Progenitor cell of endocrine pancreas (in vitro differentiated cells): ENCODE data around the gene TXNDC11. TPM values are rescaled to one million over a fixed set of nuclear protein-coding genes. Genes with fewer than 3 reads are reported as not detected.
A peak's percentile ranks its signal among the peaks of the same experiment; 100 is the strongest.

Source experiments
- DNase-seq: peaks from one replicate; pipeline ENCODE4 v3.0.0; 2021; ENCODE audit warnings: low spot score; ENCODE audit not compliant: unreplicated experiment
- H3K27ac Mint-ChIP-seq: 2 replicates; pipeline ENCODE4 v1.8.0; 2021; ENCODE audit warnings: mild to moderate bottlenecking, moderate library complexity, mixed read lengths
- H3K27me3 Mint-ChIP-seq: 2 replicates; pipeline ENCODE4 v1.8.0; 2021; ENCODE audit warnings: mixed read lengths
- H3K36me3 Mint-ChIP-seq: 2 replicates; pipeline ENCODE4 v1.8.0; 2022; ENCODE audit warnings: mixed read lengths; ENCODE audit not compliant: insufficient read depth
- H3K4me1 Mint-ChIP-seq: 2 replicates; pipeline ENCODE4 v1.8.0; 2021; ENCODE audit warnings: low read depth, mixed read lengths
- H3K4me3 Mint-ChIP-seq: 2 replicates; pipeline ENCODE4 v1.8.0; 2021; ENCODE audit warnings: low read depth, mild to moderate bottlenecking, moderate library complexity, mixed read lengths
- H3K9me3 Mint-ChIP-seq: 2 replicates; pipeline ENCODE4 v1.8.0; 2021; ENCODE audit warnings: low read depth, mixed read lengths
- total RNA-seq: library from RNA; stranded (reverse); gene quantifications from 2 replicates; pipeline ENCODE4 v1.2.1, GENCODE V29; 2021
- TF ChIP-seq, protein P1 (sequence below): fragments of 200-600 bp; sonication (generic); IDR thresholded peaks from one replicate; pipeline ENCODE4 v1.5.0; 2021; ENCODE audit warnings: antibody characterized with exemption, mild to moderate bottlenecking; ENCODE audit not compliant: unreplicated experiment

The TXNDC11 gene
- total RNA-seq, 1 donor from 2014 or later, result 30.8 TPM

DNA sequence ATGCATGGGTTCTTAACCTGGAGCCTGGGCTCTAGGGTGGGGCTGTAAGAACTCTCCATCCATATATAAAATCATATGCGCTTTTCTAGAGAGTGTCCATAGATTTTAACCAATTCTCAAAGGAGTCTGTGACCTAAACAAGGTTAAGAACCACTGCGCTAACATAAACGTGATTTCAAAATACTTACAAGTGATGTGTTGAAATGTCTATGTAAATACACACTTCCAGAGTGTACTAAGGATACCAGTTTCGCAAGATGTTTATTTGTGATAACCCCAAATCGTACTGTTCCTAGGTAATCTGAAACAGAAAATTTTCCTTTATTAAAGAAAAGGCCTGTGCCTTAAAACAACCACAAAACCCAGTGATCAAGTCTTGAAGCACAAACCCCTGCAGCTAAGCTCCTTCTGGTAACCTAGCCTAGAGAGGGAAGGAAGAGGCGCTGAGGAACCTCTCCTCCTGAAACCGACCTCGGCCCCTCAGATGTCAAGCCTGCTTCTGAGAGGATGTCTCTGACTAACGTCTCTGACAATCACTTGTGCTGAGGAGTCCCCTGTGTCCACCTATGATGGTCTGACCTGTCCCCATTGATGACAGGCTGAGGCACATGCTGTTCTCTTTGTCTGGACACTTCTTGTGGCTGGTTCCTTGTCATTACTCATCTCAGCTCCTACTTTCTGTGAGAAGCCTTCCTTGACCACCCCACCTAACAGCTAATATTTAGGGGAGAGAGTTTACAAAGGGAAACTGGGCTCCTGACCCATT, 42.2 kb downstream of the TXNDC11 start:
- TF ChIP-seq, protein P1, sequence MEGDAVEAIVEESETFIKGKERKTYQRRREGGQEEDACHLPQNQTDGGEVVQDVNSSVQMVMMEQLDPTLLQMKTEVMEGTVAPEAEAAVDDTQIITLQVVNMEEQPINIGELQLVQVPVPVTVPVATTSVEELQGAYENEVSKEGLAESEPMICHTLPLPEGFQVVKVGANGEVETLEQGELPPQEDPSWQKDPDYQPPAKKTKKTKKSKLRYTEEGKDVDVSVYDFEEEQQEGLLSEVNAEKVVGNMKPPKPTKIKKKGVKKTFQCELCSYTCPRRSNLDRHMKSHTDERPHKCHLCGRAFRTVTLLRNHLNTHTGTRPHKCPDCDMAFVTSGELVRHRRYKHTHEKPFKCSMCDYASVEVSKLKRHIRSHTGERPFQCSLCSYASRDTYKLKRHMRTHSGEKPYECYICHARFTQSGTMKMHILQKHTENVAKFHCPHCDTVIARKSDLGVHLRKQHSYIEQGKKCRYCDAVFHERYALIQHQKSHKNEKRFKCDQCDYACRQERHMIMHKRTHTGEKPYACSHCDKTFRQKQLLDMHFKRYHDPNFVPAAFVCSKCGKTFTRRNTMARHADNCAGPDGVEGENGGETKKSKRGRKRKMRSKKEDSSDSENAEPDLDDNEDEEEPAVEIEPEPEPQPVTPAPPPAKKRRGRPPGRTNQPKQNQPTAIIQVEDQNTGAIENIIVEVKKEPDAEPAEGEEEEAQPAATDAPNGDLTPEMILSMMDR, result no peak
- Mint-ChIP-seq H3K9me3 (no peaks in the 10 kb centered on the region), H3K36me3 (peaks cover 20% of the 10 kb centered on the region), H3K27ac (no peak overlapping the region), H3K27me3 (no peaks in the 10 kb centered on the region), H3K4me3 (no peak overlapping the region), H3K4me1 (no peaks in the 10 kb centered on the region)
- DNase-seq, result no peak

DNA sequence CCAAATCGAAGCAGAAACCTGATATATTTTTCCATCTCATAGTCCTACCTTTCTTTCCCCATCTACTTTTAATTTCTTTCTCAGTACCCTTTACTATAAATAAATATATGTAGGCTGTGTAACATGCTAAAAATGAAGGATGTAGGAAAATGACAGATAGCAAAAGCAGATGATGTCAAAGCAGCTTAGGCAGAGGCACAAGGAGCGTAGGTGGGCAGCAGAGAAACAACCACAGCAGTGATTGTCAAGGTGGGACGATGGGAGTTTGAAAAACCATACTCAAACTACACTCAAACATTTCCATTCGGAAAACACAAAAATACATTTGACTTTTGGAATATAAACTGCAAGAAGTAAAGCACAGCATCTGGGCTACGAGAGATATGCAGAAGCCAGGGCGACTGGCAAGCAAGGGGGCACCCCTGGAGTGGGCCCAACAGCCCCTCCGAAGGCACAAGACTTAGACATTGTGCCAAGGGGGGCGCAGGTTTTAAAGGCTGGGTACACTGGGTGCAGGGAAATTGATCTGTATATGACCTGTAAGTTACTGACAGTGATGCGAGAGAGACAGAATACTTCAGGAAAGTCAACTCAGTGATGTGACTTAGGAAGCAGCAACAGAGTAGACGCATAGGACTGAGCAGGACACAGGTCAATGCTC, 43.3 kb downstream of the TXNDC11 start:
- Mint-ChIP-seq H3K27ac (peak overlapping the region; percentile 0), H3K4me1 (no peaks in the 10 kb centered on the region), H3K27me3 (no peaks in the 10 kb centered on the region), H3K9me3 (no peaks in the 10 kb centered on the region), H3K4me3 (no peak overlapping the region), H3K36me3 (peaks cover 20% of the 10 kb centered on the region)
- DNase-seq, result no peak
- TF ChIP-seq, protein P1, result no peak

DNA sequence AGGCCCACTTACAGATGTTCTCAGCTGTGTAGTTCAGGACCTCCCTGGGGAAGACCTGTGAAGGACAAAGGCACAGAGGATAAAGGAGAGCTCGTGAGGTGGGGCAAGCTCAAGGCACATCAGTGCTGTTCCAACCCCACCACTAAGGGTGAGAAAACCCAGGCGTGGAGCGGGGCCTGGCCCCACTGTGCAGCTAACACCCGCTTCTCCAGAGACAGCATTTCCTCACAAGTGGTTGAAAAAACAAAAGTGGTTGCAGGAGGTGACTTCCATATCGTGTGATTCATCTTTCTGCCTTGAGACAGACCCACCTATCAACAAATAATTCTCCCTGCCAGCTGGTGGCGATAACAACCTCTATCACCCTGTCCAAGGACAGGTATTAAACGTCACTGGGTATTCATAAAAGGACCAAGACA, 44.4 kb downstream of the TXNDC11 start:
- TF ChIP-seq, protein P1, result no peak
- H3K27ac Mint-ChIP-seq, result no peak overlapping the region
- DNase-seq, result no peak
- no peaks in the 10 kb centered on the region for H3K27me3 Mint-ChIP-seq
- no peak overlapping the region for H3K4me3 Mint-ChIP-seq
- H3K9me3 Mint-ChIP-seq, result no peaks in the 10 kb centered on the region
- H3K36me3 Mint-ChIP-seq, result peaks cover 20% of the 10 kb centered on the region
- H3K4me1 Mint-ChIP-seq, result no peaks in the 10 kb centered on the region

DNA sequence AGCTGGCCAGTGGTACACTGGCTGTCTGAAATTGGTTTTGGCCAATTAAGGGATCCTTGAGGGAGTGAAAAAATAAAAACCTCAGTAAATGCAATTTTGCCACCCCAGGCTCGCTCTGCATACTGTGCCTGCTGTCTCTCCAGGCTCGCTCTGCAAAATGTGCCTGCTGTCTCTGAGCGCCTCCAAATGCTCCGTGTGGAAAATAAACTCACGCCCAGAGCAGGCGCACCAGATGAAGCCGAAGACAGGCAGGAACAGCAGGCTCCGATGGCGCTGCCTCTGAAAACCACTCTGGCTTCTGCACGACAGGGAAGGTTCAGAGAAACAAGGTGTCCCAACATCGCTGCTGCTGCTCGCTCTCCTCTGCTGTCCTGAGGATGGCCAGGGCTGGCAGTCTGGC, 45.3 kb downstream of the TXNDC11 start:
- no peak for DNase-seq
- Mint-ChIP-seq H3K27ac (no peak overlapping the region), H3K36me3 (peaks cover 20% of the 10 kb centered on the region), H3K27me3 (no peaks in the 10 kb centered on the region), H3K4me1 (no peaks in the 10 kb centered on the region), H3K9me3 (no peaks in the 10 kb centered on the region), H3K4me3 (no peak overlapping the region)
- TF ChIP-seq, protein P1, result no peak

DNA sequence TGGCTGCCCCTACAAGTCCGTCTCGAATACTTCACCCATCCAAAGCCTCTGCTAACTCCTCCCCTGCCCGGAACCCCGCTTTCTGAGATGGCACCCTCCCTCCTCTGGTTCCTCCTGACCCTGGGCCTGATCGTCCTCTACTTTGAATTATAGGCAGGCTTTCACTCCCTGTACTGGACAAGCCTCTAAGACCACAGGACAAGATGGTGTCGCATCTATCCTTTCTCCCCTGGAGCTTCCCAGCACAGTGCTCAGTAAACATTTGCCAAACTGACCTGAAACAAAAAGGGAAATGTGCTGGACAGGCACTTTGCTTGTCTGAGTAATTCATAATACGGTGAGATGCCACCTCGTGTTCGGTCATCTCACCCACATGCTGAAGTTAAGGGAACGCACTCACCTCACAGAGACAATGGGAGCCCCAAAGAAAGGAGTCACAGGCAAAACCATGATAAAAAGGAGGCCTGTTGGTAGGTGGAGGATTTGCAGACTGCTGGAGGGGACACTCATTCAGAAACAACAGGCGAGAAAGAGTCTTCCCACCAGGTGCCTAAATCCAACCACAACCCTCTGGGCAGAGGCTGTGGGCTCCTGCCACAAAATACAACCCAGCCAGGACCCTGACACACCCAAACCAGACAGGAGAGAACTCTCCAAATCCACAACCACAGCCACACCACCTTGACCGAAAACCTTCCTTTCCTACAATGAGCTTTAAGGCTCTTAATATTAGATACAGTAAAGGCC, 46.2 kb downstream of the TXNDC11 start:
- DNase-seq, result no peak
- no peak overlapping the region for H3K27ac Mint-ChIP-seq
- H3K27me3 Mint-ChIP-seq, result no peaks in the 10 kb centered on the region
- H3K9me3 Mint-ChIP-seq, result no peaks in the 10 kb centered on the region
- peaks cover 20% of the 10 kb centered on the region for H3K36me3 Mint-ChIP-seq
- TF ChIP-seq, protein P1, result no peak
- H3K4me1 Mint-ChIP-seq, result no peaks in the 10 kb centered on the region
- H3K4me3 Mint-ChIP-seq, result no peak overlapping the region
